Tibial nerve (tissue), 4 donors: ENCODE results near the gene AFF2.

Source experiments
- EP300 ChIP-seq, 2 donors: sonication (generic); formaldehyde crosslinking; IDR thresholded peaks; one replicate each; pipeline ENCODE4 v1.6.1; 2017; ENCODE audit warnings: antibody characterized with exemption in 2 of 2, mild to moderate bottlenecking in 1 of 2
- POLR2A ChIP-seq, 2 donors: fragments of 450-650 bp; IDR thresholded peaks; one replicate each; pipeline ENCODE4 v1.6.1; 2017; ENCODE audit warnings: antibody characterized with exemption in 2 of 2, mild to moderate bottlenecking in 2 of 2, moderate library complexity in 2 of 2
- TF ChIP-seq, protein P1 (sequence below), 5 experiments: fragments of 200-600 bp in 3 of 5; fragments of 450-650 bp in 2 of 5; sonication (generic) in 3 of 5; IDR thresholded peaks; one replicate each; pipeline ENCODE4 v1.5.1; 2016 to 2019; ENCODE audit warnings: antibody characterized with exemption in 5 of 5, mild to moderate bottlenecking in 3 of 5, moderate library complexity in 2 of 5

- TF ChIP-seq POLR2A (IDR thresholded peaks at IDR 0.05) (no peak), EP300 (IDR thresholded peaks at IDR 0.05) (no peak)
- TF ChIP-seq, protein P1, sequence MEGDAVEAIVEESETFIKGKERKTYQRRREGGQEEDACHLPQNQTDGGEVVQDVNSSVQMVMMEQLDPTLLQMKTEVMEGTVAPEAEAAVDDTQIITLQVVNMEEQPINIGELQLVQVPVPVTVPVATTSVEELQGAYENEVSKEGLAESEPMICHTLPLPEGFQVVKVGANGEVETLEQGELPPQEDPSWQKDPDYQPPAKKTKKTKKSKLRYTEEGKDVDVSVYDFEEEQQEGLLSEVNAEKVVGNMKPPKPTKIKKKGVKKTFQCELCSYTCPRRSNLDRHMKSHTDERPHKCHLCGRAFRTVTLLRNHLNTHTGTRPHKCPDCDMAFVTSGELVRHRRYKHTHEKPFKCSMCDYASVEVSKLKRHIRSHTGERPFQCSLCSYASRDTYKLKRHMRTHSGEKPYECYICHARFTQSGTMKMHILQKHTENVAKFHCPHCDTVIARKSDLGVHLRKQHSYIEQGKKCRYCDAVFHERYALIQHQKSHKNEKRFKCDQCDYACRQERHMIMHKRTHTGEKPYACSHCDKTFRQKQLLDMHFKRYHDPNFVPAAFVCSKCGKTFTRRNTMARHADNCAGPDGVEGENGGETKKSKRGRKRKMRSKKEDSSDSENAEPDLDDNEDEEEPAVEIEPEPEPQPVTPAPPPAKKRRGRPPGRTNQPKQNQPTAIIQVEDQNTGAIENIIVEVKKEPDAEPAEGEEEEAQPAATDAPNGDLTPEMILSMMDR (IDR thresholded peaks at IDR 0.05) = no peak
These were observed 313.6 kb downstream of the AFF2 start for GRCh38 chrX:148813967-148814366.
